ENCODE measurements around the gene PHF12.

Gene PHF12

GRCh38 chr17:28951991-28952975 is 965 bp upstream of the PHF12 start:
- no peak overlapping the region for H3K4me3 Mint-ChIP-seq
- H3K27ac Mint-ChIP-seq: no peak overlapping the region
- peaks cover 16% of the 10 kb centered on the region for H3K4me1 Mint-ChIP-seq
- H3K9me3 Mint-ChIP-seq: no peaks in the 10 kb centered on the region
- peak; percentile 85 for ATAC-seq
- no peaks in the 10 kb centered on the region for H3K27me3 Mint-ChIP-seq
- H3K36me3 Mint-ChIP-seq: peaks cover 13% of the 10 kb centered on the region

DNA sequence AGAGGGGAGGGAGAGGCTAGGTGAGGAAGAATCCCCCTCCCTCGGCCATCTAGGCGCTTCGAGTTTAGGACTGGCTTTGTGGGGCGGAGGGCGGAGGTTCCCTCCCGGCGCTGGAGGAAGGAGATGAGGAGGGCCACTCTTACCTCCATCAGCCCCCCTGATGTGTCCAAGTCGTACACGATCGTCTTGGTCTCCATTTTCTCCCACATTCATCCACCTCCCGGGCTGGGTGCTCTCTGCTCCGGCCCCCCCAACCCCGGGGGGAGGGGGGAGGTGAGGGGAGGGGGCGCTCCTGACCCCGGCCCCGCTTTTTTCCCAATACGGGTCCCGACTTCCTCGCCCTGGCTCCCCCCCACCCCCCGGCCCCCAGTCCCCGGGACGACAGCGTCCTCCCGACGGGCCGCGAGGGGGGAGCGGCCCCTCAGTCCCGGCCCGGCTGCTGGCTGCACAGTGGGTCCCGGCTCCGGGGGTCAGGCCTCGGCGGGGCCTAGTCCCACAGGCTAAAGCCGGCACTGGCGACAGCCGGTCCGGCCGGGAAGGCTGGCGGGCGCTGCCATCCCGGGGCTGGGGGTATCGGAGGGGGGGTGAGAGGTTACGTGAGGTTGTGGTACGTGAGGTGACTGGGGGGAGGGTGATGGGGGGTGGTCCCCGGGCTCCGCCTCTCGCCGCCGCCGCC is 428 bp downstream of the PHF12 start:
- Mint-ChIP-seq H3K36me3 (peaks cover 17% of the 10 kb centered on the region), H3K9me3 (no peaks in the 10 kb centered on the region), H3K4me3 (no peak overlapping the region), H3K4me1 (peaks cover 24% of the 10 kb centered on the region), H3K27me3 (no peaks in the 10 kb centered on the region), H3K27ac (no peak overlapping the region)
- ATAC-seq: peak; percentile 0

DNA sequence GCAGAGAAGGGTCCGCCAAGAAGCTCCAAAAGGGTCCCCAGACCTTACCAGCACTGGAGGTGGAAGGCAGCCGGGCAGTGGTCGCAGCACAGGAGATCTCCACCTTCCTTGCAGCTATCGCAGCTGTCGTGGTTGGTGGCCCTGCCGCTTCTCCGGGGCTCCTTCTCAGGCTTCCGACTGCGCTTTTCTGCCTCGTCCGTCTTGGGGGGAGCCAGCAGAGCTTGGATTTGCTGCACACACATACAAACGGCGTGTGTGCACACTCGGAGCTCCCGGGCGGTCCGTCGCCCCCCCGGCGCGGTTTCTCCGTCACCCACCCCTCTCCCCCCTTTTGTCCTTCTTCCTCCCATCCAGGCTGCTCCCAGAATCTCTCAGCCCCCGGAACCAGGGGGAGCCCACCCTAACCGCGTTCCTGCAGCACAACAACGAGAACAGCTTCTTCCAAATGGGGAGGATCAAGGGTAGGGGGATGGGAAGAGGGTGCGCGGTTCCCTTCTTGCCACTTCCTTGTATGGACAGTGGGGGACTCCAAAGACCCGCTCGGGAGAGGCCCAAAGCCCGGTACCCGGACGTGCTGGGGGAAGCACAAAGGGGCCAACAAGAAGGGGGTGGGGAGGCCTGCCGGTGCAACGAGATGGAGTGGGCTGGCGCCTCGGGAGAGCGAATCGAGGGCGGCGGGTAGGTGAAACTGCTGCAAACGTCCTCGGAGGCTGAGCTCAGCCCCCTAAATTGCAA is 1.1 kb downstream of the PHF12 start:
- H3K4me1 Mint-ChIP-seq: peaks cover 31% of the 10 kb centered on the region
- H3K9me3 Mint-ChIP-seq: no peaks in the 10 kb centered on the region
- ATAC-seq: no peak
- H3K4me3 Mint-ChIP-seq: no peak overlapping the region
- H3K36me3 Mint-ChIP-seq: peaks cover 18% of the 10 kb centered on the region
- H3K27ac Mint-ChIP-seq: no peak overlapping the region
- H3K27me3 Mint-ChIP-seq: no peaks in the 10 kb centered on the region

DNA sequence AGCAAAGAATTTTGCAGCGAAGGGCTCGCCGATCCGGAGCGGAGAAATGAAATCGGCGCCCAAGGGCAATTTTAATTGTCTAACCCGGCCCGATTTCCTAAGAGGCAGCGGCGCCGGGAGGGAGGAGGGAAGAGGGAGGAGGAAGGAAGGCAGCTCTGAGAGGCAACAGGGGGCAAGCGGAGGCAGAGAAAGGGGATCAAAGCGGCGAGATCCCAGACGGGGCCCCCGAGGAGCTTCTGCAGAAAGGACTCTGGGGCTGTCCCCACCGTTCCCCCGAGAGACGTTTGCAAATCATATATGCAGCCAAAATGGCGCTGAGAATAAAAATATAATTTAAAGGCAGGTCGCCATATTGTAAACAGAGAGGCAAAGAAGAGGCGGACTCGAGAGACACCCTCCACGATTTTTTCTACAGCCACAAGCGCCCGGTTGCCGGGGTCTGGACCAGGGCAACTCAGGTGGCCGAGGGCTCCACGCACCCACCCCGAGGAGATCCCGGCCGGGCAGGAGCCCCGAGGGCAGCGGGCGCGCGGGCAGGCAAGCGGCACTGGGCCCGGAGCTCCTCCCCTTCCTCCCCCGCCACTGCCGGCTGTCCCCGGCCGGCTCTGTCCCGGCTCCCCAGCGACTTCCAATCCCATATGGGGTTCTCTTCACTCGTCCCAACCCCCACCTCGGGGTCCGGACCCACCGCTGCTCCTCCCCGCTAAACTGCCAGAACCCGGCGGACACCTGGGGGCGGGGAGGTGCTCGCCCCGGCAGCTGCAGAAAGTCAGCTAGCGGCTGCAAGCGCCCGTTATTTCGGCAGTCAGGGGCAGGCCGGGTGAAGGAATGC is 1.9 kb downstream of the PHF12 start:
- no peaks in the 10 kb centered on the region for H3K9me3 Mint-ChIP-seq
- no peak overlapping the region for H3K4me3 Mint-ChIP-seq
- ATAC-seq: peak; percentile 42
- peaks cover 39% of the 10 kb centered on the region for H3K4me1 Mint-ChIP-seq
- H3K27me3 Mint-ChIP-seq: no peaks in the 10 kb centered on the region
- H3K27ac Mint-ChIP-seq: no peak overlapping the region
- H3K36me3 Mint-ChIP-seq: peaks cover 20% of the 10 kb centered on the region

DNA sequence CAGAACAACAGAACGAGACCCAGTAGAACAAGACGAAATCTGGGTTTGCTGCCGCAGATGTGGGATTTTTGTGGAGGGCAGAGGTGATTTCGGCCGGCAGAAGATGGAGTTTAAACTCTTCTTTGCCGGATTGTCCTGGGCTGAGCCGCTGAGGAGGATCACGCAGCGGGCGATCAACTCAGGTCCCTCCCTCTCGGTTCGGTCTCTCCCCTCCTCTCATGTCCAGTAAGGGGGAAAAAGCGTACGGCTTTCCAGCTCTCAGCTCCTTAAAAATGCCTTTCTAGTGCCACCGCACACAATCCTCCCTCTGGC is 2.5 kb downstream of the PHF12 start:
- H3K4me3 Mint-ChIP-seq: no peak overlapping the region
- peaks cover 45% of the 10 kb centered on the region for H3K4me1 Mint-ChIP-seq
- no peak overlapping the region for H3K27ac Mint-ChIP-seq

DNA sequence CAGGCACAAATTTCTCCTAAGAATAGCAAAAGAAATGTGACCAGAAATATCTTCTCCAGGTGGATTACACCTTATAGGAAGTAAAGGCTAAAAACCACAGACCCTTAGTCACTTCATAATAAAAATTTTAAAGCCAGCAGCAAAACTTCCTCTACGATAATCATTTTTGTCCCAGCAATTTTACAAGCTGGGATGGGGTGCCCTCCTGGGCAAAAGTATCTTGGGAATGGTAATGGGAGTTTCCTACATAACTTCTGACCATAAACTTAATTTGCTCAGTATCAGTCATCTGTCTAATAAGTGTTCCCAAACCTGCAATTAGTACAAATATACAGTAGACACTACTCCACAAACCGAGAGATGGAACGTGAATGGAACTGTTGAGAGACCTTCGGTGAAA is 3.0 kb downstream of the PHF12 start:
- no peak overlapping the region for H3K27ac Mint-ChIP-seq
- H3K36me3 Mint-ChIP-seq: peaks cover 29% of the 10 kb centered on the region
- ATAC-seq: no peak
- no peaks in the 10 kb centered on the region for H3K9me3 Mint-ChIP-seq
- H3K4me3 Mint-ChIP-seq: no peak overlapping the region
- H3K4me1 Mint-ChIP-seq: peaks cover 49% of the 10 kb centered on the region
- H3K27me3 Mint-ChIP-seq: no peaks in the 10 kb centered on the region

More for the DNA sequence above, 2.5 kb downstream of the PHF12 start:
- H3K36me3 Mint-ChIP-seq: peaks cover 24% of the 10 kb centered on the region
- no peaks in the 10 kb centered on the region for H3K9me3 Mint-ChIP-seq
- ATAC-seq: no peak
- H3K27me3 Mint-ChIP-seq: no peaks in the 10 kb centered on the region

GRCh38 chr17:28947639-28948038 is 3.7 kb downstream of the PHF12 start:
- no peak for ATAC-seq
- H3K36me3 Mint-ChIP-seq: peaks cover 31% of the 10 kb centered on the region
- no peaks in the 10 kb centered on the region for H3K27me3 Mint-ChIP-seq
- H3K4me1 Mint-ChIP-seq: peaks cover 55% of the 10 kb centered on the region
- no peaks in the 10 kb centered on the region for H3K9me3 Mint-ChIP-seq
- no peak overlapping the region for H3K4me3 Mint-ChIP-seq
- H3K27ac Mint-ChIP-seq: no peak overlapping the region

DNA sequence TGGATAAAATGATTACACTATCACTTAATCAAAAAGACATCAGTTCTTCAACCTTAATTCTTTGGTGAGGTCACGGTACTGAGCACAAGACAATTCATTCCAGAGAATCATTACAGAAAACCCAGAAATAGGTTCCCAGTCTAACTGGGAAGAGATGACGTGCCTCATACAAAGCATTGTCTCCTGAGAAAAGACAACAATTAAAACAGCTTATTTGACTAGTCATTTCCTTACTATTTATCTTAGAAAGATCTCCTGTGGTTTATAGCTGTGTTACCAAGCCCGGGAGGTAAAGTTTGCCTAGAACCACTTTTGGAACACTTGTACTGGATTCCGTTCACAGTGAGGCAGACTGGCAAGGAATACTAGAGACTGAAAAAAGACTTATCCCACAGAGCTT is 5.1 kb downstream of the PHF12 start:
- no peak overlapping the region for H3K27ac Mint-ChIP-seq
- H3K36me3 Mint-ChIP-seq: peaks cover 40% of the 10 kb centered on the region
- no peaks in the 10 kb centered on the region for H3K9me3 Mint-ChIP-seq
- no peak overlapping the region for H3K4me3 Mint-ChIP-seq
- peaks cover 63% of the 10 kb centered on the region for H3K4me1 Mint-ChIP-seq
- no peak for ATAC-seq
- H3K27me3 Mint-ChIP-seq: no peaks in the 10 kb centered on the region

DNA sequence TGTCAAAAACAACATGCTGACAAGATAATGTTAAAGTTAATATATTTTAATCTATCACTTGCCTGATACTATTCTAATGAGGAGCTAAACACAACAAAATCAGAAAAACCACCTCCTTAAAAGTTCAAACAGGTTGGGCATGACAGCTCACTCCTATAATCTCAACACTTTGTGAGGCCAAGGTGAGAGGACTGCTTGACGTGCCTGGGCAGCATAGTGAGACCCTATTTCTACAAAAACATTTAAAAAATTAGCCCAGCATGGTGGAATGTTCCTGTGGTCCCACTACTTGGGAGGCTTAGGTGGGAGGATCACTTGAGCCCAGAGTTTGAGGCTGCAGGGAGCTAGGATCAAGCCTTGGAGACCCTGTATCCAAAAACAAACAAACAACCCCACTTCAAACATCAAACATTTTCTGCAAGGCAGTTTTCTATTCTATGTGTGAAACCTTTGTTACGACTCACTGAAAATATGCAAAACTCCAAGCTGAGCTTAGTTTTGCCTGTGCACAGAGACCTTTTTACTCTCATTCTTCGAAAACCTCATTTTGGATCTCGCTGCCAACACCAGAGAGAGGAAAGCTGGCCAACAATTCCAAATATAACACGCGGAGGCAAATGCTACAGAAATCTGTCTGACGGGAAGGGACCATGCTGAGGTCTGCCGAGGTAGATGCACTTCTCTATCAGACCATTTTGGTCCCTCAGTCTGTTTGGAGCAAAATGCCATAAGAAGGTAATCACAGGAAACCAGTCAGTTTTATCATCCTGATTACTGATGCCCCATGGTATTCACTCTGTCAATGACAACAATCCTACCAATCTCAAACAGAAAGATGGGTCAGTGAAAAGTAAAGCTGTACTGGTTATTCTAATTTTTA is 6.2 kb downstream of the PHF12 start:
- Mint-ChIP-seq H3K27ac (peak overlapping the region; percentile 42), H3K36me3 (peaks cover 35% of the 10 kb centered on the region), H3K4me3 (peak overlapping the region; percentile 44), H3K27me3 (no peaks in the 10 kb centered on the region), H3K9me3 (no peaks in the 10 kb centered on the region), H3K4me1 (peaks cover 73% of the 10 kb centered on the region)
- no peak for ATAC-seq

DNA sequence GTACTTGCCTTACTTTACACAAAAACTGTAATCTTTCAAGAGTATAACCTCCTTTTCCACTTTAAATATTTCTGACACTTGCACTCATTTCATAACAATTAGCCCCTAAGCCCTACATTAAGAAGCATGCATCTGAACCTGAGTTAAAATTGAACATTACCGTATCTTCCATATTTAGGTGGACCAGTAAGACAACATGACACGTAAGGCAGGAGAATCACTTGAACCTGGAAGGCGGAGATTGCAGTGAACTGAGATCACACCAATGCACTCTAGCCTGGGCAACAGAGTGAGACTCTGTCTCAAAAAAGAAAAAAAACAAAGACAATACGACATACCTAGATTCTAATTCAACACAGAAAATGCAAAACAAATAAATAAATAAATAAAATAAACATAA is 7.0 kb downstream of the PHF12 start:
- peaks cover 79% of the 10 kb centered on the region for H3K4me1 Mint-ChIP-seq
- no peaks in the 10 kb centered on the region for H3K27me3 Mint-ChIP-seq
- H3K36me3 Mint-ChIP-seq: peaks cover 34% of the 10 kb centered on the region
- H3K27ac Mint-ChIP-seq: no peak overlapping the region
- no peak overlapping the region for H3K4me3 Mint-ChIP-seq
- no peak for ATAC-seq
- no peaks in the 10 kb centered on the region for H3K9me3 Mint-ChIP-seq

- Mint-ChIP-seq H3K4me3 (no peak overlapping the region), H3K27me3 (no peaks in the 10 kb centered on the region), H3K36me3 (peaks cover 33% of the 10 kb centered on the region), H3K9me3 (no peaks in the 10 kb centered on the region), H3K4me1 (peaks cover 77% of the 10 kb centered on the region), H3K27ac (no peak overlapping the region)
- no peak for ATAC-seq
Measured at GRCh38 chr17:28942925-28943324, 8.4 kb downstream of the PHF12 start.

DNA sequence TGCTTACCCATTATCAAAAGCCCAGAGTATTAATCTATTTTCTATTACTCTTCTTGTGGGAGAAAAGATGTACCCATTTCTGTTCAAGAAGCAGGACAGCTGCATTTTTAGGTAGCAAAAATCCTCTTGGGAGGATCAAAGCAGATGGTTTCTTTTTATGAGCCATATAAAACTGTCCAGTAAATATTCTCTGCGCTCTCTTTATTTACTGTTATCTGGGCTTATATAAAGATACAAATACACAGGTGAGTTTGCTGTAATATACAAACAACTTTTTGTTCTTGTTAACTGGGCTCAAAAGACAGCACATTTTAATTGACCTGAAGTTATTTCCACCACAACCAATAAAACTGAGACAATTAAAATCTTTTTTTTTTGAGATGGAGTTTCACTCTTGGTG is 10.1 kb downstream of the PHF12 start:
- no peaks in the 10 kb centered on the region for H3K9me3 Mint-ChIP-seq
- peaks cover 32% of the 10 kb centered on the region for H3K36me3 Mint-ChIP-seq
- H3K4me1 Mint-ChIP-seq: peaks cover 79% of the 10 kb centered on the region
- no peak for ATAC-seq
- H3K27me3 Mint-ChIP-seq: no peaks in the 10 kb centered on the region
- H3K4me3 Mint-ChIP-seq: no peak overlapping the region
- no peak overlapping the region for H3K27ac Mint-ChIP-seq

DNA sequence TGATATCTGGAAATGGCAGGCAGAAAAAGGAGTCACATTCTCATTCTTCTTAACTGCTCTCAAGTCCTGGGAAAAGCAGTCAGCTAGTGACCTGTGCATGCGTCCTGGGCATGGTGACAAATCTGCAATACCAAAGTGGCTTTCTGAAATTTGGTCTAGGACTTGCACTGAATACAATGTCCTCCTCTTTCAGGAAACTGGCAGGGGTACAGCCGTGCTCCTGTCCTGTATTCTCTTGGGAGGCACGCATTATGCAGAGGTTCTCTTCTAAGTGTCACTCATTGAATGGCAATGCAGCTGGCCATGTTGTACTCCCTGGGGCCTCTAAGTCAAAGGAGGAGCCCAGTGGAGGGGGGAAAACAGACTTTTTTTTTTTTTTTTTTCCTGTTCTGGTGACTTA is 10.6 kb downstream of the PHF12 start:
- H3K27ac Mint-ChIP-seq: no peak overlapping the region
- H3K4me1 Mint-ChIP-seq: peaks cover 78% of the 10 kb centered on the region
- H3K9me3 Mint-ChIP-seq: no peaks in the 10 kb centered on the region

GRCh38 chr17:28940142-28940541 is 11.2 kb downstream of the PHF12 start:
- ATAC-seq: no peak
- Mint-ChIP-seq H3K4me1 (peaks cover 73% of the 10 kb centered on the region), H3K27me3 (no peaks in the 10 kb centered on the region), H3K36me3 (peaks cover 28% of the 10 kb centered on the region), H3K27ac (no peak overlapping the region), H3K4me3 (no peak overlapping the region), H3K9me3 (no peaks in the 10 kb centered on the region)

More for the DNA sequence above, 10.6 kb downstream of the PHF12 start:
- peaks cover 28% of the 10 kb centered on the region for H3K36me3 Mint-ChIP-seq
- H3K4me3 Mint-ChIP-seq: no peak overlapping the region
- no peak for ATAC-seq
- no peaks in the 10 kb centered on the region for H3K27me3 Mint-ChIP-seq
